Measurements from ENCODE around the gene TMEM50B. TPM values are rescaled to one million over a fixed set of nuclear protein-coding genes. Genes with fewer than 3 reads are reported as not detected.

The TMEM50B gene
- total RNA-seq, 2 experiments from 2014 or later, result 38.4 to 40.3 TPM

GRCh38 chr21:33496345-33496744 lies 16.6 kb upstream of the TMEM50B start:
- Mint-ChIP-seq H3K36me3 (ENCODE audit: low read depth) (peaks cover 5% of the 10 kb centered on the region), H3K4me1 (ENCODE audit: low read depth) (peaks cover 7% of the 10 kb centered on the region), H3K27ac (no peak overlapping the region), H3K27me3 (no peaks in the 10 kb centered on the region), H3K4me3 (peak overlapping the region; percentile 23), H3K9me3 (no peaks in the 10 kb centered on the region)
- intact Hi-C loops (cut with DNase I, micrococcal nuclease), result no loop called here
- DNase-seq, result no peak
- CTCF ChIA-PET, result no interaction called here
- Histone ChIP-seq H3K4me3 (ENCODE audit: low read length) (no peak overlapping the region), H3K4me1 (ENCODE audit: insufficient read depth, low read length) (peaks cover 8% of the 10 kb centered on the region), H3K36me3 (ENCODE audit: insufficient read depth, low read length) (no peaks in the 10 kb centered on the region), H3K27ac (ENCODE audit: low read depth in 1 of 2, low read length in 2 of 2) (no peak overlapping the region), H3K27me3 (ENCODE audit: control insufficient read depth in 1 of 2, insufficient read depth in 2 of 2, low read length in 2 of 2) (no peaks in the 10 kb centered on the region), H3K9me3 (ENCODE audit: control insufficient read depth in 1 of 2, insufficient read depth in 1 of 2, low read length in 2 of 2) (no peaks in the 10 kb centered on the region)
- TF ChIP-seq CTCF (IDR thresholded peaks at IDR 0.05), result no peak
- ATAC-seq (ENCODE audit: poor library complexity), result no peak
- POLR2A ChIA-PET, result no interaction called here

GRCh38 chr21:33495743-33496142 lies 16.0 kb upstream of the TMEM50B start:
- H3K27me3 Mint-ChIP-seq, result no peaks in the 10 kb centered on the region
- no peak overlapping the region for H3K4me3 Mint-ChIP-seq
- CTCF ChIA-PET, result interaction anchor here (1.1 kb wide), 1 partner anchor 15 kb away, joined by 4 read pairs; the partner anchor contains the start of gene TMEM50B

GRCh38 chr21:33493756-33494155 lies 14.0 kb upstream of the TMEM50B start:
- no peak overlapping the region for H3K27ac ChIP-seq (ENCODE audit: low read depth in 1 of 2, low read length in 2 of 2)
- no peaks in the 10 kb centered on the region for H3K27me3 ChIP-seq (ENCODE audit: control insufficient read depth in 1 of 2, insufficient read depth in 2 of 2, low read length in 2 of 2)
- peak overlapping the region; percentile 78 for H3K4me3 Mint-ChIP-seq
- ChIA-PET POLR2A (no interaction called here), CTCF (no interaction called here)
- no peaks in the 10 kb centered on the region for H3K27me3 Mint-ChIP-seq
- intact Hi-C loops (cut with DNase I, micrococcal nuclease), result loop anchor here in 1 of 2 experiments (5.0 kb wide), 2 partner anchors 94 to 149 kb away; partner anchors contain the start of genes CRYZL1, DONSON and ITSN1
- TF ChIP-seq CTCF (IDR thresholded peaks at IDR 0.05), result no peak
- H3K4me1 Mint-ChIP-seq (ENCODE audit: low read depth), result peaks cover 13% of the 10 kb centered on the region
- DNase-seq (no peak), ATAC-seq (ENCODE audit: poor library complexity) (no peak)
- peaks cover 14% of the 10 kb centered on the region for H3K4me1 ChIP-seq (ENCODE audit: insufficient read depth, low read length)
- no peaks in the 10 kb centered on the region for H3K36me3 ChIP-seq (ENCODE audit: insufficient read depth, low read length)
- no peak overlapping the region for H3K27ac Mint-ChIP-seq
- H3K4me3 ChIP-seq (ENCODE audit: low read length), result no peak overlapping the region
- H3K9me3 ChIP-seq (ENCODE audit: control insufficient read depth in 1 of 2, insufficient read depth in 1 of 2, low read length in 2 of 2), result no peaks in the 10 kb centered on the region
- H3K9me3 Mint-ChIP-seq, result no peaks in the 10 kb centered on the region
- H3K36me3 Mint-ChIP-seq (ENCODE audit: low read depth), result peaks cover 8% of the 10 kb centered on the region

More at GRCh38 chr21:33495743-33496142, 16.0 kb upstream of the TMEM50B start:
- no peaks in the 10 kb centered on the region for H3K36me3 ChIP-seq (ENCODE audit: insufficient read depth, low read length)
- H3K4me3 ChIP-seq (ENCODE audit: low read length), result no peak overlapping the region
- no peak for ATAC-seq (ENCODE audit: poor library complexity)
- no peaks in the 10 kb centered on the region for H3K27me3 ChIP-seq (ENCODE audit: control insufficient read depth in 1 of 2, insufficient read depth in 2 of 2, low read length in 2 of 2)
- Mint-ChIP-seq H3K9me3 (no peaks in the 10 kb centered on the region), H3K27ac (no peak overlapping the region), H3K4me1 (ENCODE audit: low read depth) (peaks cover 12% of the 10 kb centered on the region), H3K36me3 (ENCODE audit: low read depth) (peaks cover 8% of the 10 kb centered on the region)
- TF ChIP-seq CTCF (IDR thresholded peaks at IDR 0.05), result no peak
- H3K9me3 ChIP-seq (ENCODE audit: control insufficient read depth in 1 of 2, insufficient read depth in 1 of 2, low read length in 2 of 2), result no peaks in the 10 kb centered on the region
- intact Hi-C loops (cut with DNase I, micrococcal nuclease), result no loop called here
- H3K4me1 ChIP-seq (ENCODE audit: insufficient read depth, low read length), result peaks cover 13% of the 10 kb centered on the region
- POLR2A ChIA-PET, result no interaction called here
- no peak overlapping the region for H3K27ac ChIP-seq (ENCODE audit: low read depth in 1 of 2, low read length in 2 of 2)
- no peak for DNase-seq

Measured in CD4-positive, alpha-beta T cell (primary cell).